Osteocyte (in vitro differentiated cells): ENCODE measurements around the gene PRSS38. TPM values are rescaled to one million over a fixed set of nuclear protein-coding genes. Genes with fewer than 3 reads are reported as not detected.

ENCODE experiments used
- DNase-seq: peaks from one replicate; pipeline ENCODE4 v3.0.0; 2021; ENCODE audit warnings: mixed read lengths; ENCODE audit not compliant: unreplicated experiment; ENCODE audit errors: extremely low spot score
- H3K27ac Mint-ChIP-seq: one replicate; pipeline ENCODE4 v1.8.0; 2021; ENCODE audit warnings: mild to moderate bottlenecking, mixed read lengths; ENCODE audit not compliant: unreplicated experiment
- H3K27me3 Mint-ChIP-seq: one replicate; pipeline ENCODE4 v1.8.0; 2021; ENCODE audit warnings: mixed read lengths; ENCODE audit not compliant: unreplicated experiment
- H3K36me3 Mint-ChIP-seq: one replicate; pipeline ENCODE4 v1.8.0; 2021; ENCODE audit warnings: mixed read lengths; ENCODE audit not compliant: unreplicated experiment
- H3K4me1 Mint-ChIP-seq: one replicate; pipeline ENCODE4 v1.8.0; 2021; ENCODE audit warnings: mixed read lengths; ENCODE audit not compliant: unreplicated experiment
- H3K4me3 Mint-ChIP-seq: one replicate; pipeline ENCODE4 v1.8.0; 2021; ENCODE audit warnings: mild to moderate bottlenecking, moderate library complexity, mixed read lengths; ENCODE audit not compliant: unreplicated experiment
- H3K9me3 Mint-ChIP-seq: one replicate; pipeline ENCODE4 v1.8.0; 2021; ENCODE audit warnings: mixed read lengths; ENCODE audit not compliant: unreplicated experiment
- CTCF ChIP-seq: fragments of 200-600 bp; sonication (generic); IDR thresholded peaks from 2 replicates; pipeline ENCODE4 v1.5.0; 2021; ENCODE audit warnings: antibody characterized with exemption, mild to moderate bottlenecking, moderate library complexity
- total RNA-seq: library from RNA; stranded (reverse); gene quantifications from 2 replicates; pipeline ENCODE4 v1.2.1, GENCODE V29; 2021

PRSS38 gene
- total RNA-seq, 1 donor from 2014 or later = not detected

- TF ChIP-seq CTCF = no peak
- Mint-ChIP-seq H3K9me3 (peaks cover 13% of the 10 kb centered on the region), H3K36me3 (peaks cover 1% of the 10 kb centered on the region), H3K27ac (no peak overlapping the region), H3K4me1 (peaks cover 19% of the 10 kb centered on the region), H3K4me3 (no peak overlapping the region), H3K27me3 (peaks cover 56% of the 10 kb centered on the region)
- peak; percentile 63 for DNase-seq
These were observed 17.2 kb upstream of the PRSS38 start for GRCh38 chr1:227798078-227798802.

- DNase-seq = no peak
- Mint-ChIP-seq H3K27me3 (peaks cover 71% of the 10 kb centered on the region), H3K4me3 (no peak overlapping the region), H3K9me3 (peaks cover 28% of the 10 kb centered on the region), H3K4me1 (peaks cover 5% of the 10 kb centered on the region), H3K27ac (no peak overlapping the region), H3K36me3 (peaks cover 5% of the 10 kb centered on the region)
- no peak for TF ChIP-seq CTCF
These were observed 15.7 kb upstream of the PRSS38 start for GRCh38 chr1:227799756-227800155.

- DNase-seq = no peak
- Mint-ChIP-seq H3K36me3 (peaks cover 7% of the 10 kb centered on the region), H3K27me3 (peaks cover 69% of the 10 kb centered on the region), H3K4me3 (no peak overlapping the region), H3K4me1 (peaks cover 2% of the 10 kb centered on the region), H3K27ac (no peak overlapping the region), H3K9me3 (peaks cover 40% of the 10 kb centered on the region)
- TF ChIP-seq CTCF = no peak
These were observed 11.5 kb upstream of the PRSS38 start for GRCh38 chr1:227803933-227804332.

GRCh38 chr1:227805606-227806197 is 9.8 kb upstream of the PRSS38 start:
- peaks cover 2% of the 10 kb centered on the region for H3K4me1 Mint-ChIP-seq
- TF ChIP-seq CTCF = no peak
- DNase-seq = no peak
- H3K36me3 Mint-ChIP-seq = peaks cover 7% of the 10 kb centered on the region
- peaks cover 74% of the 10 kb centered on the region for H3K27me3 Mint-ChIP-seq
- H3K4me3 Mint-ChIP-seq = no peak overlapping the region
- H3K9me3 Mint-ChIP-seq = peaks cover 35% of the 10 kb centered on the region
- H3K27ac Mint-ChIP-seq = no peak overlapping the region

GRCh38 chr1:227808566-227808965 is 6.9 kb upstream of the PRSS38 start:
- H3K36me3 Mint-ChIP-seq = peaks cover 5% of the 10 kb centered on the region

More at GRCh38 chr1:227808566-227808965, 6.9 kb upstream of the PRSS38 start:
- peaks cover 23% of the 10 kb centered on the region for H3K9me3 Mint-ChIP-seq
- peaks cover 2% of the 10 kb centered on the region for H3K4me1 Mint-ChIP-seq
- H3K27ac Mint-ChIP-seq = no peak overlapping the region
- TF ChIP-seq CTCF = no peak
- no peak overlapping the region for H3K4me3 Mint-ChIP-seq
- H3K27me3 Mint-ChIP-seq = peaks cover 66% of the 10 kb centered on the region
- DNase-seq = no peak
